ENCODE measurements around the gene INS.

INS gene

DNA sequence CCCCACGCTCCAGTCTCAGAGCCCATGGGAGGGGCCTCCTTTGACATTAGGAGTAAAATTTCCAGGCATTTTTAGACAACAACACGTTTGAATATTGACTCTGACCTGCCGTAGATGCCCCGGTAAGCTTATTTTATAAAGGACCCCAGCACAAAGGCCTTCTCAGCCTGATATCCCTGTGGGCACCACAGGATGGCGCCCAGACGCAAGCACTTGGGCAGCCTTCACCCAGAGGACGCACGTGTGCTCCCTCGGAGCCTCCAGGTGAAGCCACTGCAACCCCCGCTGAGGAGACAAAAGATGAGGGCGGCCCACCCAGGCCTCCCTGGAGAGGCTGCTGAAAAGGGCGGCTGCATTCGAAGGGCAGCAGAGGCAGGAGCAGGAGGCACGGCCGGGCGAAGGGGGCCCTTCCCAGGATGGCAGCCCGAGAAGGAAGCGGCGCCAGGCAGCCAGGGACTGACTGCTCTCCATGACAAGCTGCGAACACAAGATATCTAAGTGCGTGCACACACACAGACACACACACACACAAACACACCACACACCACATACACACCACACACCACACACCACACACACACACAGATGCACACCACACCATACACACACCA, 25.8 kb upstream of the INS start:
- H3K4me3 ChIP-seq (ENCODE audit: control insufficient read depth, low read depth, low read length): no peak overlapping the region
- DNase-seq (ENCODE audit: low read depth): no peak
- TF ChIP-seq CTCF (IDR thresholded peaks at IDR 0.05; ENCODE audit: control insufficient read depth, insufficient read depth, low read depth, low read length, missing control alignments): peak; percentile 40

- DNase-seq (ENCODE audit: low read depth): no peak
- TF ChIP-seq CTCF (IDR thresholded peaks at IDR 0.05; ENCODE audit: control insufficient read depth, insufficient read depth, low read depth, low read length, missing control alignments): no peak
- no peak overlapping the region for H3K4me3 ChIP-seq (ENCODE audit: control insufficient read depth, low read depth, low read length)
Measured at GRCh38 chr11:2185324-2186085, 24.5 kb upstream of the INS start.

GRCh38 chr11:2182692-2183474, 21.9 kb upstream of the INS start:
- no peak overlapping the region for H3K4me3 ChIP-seq (ENCODE audit: control insufficient read depth, low read depth, low read length)
- TF ChIP-seq CTCF (IDR thresholded peaks at IDR 0.05; ENCODE audit: control insufficient read depth, insufficient read depth, low read depth, low read length, missing control alignments): no peak
- DNase-seq (ENCODE audit: low read depth): no peak

GRCh38 chr11:2182075-2182474, 21.1 kb upstream of the INS start:
- DNase-seq (ENCODE audit: low read depth): no peak
- H3K4me3 ChIP-seq (ENCODE audit: control insufficient read depth, low read depth, low read length): no peak overlapping the region
- no peak for TF ChIP-seq CTCF (IDR thresholded peaks at IDR 0.05; ENCODE audit: control insufficient read depth, insufficient read depth, low read depth, low read length, missing control alignments)

GRCh38 chr11:2180789-2181370, 19.9 kb upstream of the INS start:
- H3K4me3 ChIP-seq (ENCODE audit: control insufficient read depth, low read depth, low read length): no peak overlapping the region
- no peak for TF ChIP-seq CTCF (IDR thresholded peaks at IDR 0.05; ENCODE audit: control insufficient read depth, insufficient read depth, low read depth, low read length, missing control alignments)
- no peak for DNase-seq (ENCODE audit: low read depth)

DNA sequence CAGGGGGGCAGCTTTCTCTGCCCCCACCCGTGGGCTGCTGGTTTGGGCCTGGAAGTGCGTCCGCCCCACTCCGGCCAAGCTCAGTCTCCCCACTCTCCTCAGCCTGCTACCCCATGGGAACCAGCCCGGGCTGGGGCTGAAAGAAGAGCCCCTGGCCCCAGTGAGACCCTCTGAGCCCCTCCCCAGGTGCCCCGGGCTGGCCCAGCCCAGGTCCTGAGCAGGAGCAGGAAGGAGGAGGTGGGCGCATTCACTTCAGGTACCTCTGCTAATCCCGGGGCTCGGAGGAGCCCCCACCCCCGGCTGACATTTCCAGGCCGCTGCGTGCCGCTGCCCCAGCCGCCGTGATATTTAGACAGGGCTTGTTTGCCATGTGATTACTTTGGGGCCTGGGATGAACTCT, 19.3 kb upstream of the INS start:
- TF ChIP-seq CTCF (IDR thresholded peaks at IDR 0.05; ENCODE audit: control insufficient read depth, insufficient read depth, low read depth, low read length, missing control alignments): no peak
- no peak for DNase-seq (ENCODE audit: low read depth)
- no peak overlapping the region for H3K4me3 ChIP-seq (ENCODE audit: control insufficient read depth, low read depth, low read length)
